Measurements from ENCODE around the gene USP34.

DNA sequence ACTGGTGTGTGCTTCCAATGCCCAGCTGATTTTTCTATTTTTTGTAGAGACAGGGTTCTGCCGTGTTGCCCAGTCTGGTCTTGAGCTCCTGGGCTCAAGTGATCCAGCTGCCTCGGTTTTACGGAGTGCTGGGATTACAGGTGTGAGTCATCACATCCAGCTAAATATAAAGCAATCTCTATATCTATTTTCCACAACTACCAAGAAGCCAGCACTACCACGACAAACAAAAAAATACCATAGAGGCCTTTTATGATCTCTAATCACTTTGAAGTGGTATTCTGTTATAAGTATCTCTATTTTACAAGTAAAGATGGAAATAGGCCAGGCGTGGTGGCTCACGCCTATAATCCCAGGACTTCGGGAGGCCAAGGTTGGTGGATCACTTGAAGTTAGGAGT is 274.2 kb downstream of the USP34 start:
- TF ChIP-seq, protein P1, sequence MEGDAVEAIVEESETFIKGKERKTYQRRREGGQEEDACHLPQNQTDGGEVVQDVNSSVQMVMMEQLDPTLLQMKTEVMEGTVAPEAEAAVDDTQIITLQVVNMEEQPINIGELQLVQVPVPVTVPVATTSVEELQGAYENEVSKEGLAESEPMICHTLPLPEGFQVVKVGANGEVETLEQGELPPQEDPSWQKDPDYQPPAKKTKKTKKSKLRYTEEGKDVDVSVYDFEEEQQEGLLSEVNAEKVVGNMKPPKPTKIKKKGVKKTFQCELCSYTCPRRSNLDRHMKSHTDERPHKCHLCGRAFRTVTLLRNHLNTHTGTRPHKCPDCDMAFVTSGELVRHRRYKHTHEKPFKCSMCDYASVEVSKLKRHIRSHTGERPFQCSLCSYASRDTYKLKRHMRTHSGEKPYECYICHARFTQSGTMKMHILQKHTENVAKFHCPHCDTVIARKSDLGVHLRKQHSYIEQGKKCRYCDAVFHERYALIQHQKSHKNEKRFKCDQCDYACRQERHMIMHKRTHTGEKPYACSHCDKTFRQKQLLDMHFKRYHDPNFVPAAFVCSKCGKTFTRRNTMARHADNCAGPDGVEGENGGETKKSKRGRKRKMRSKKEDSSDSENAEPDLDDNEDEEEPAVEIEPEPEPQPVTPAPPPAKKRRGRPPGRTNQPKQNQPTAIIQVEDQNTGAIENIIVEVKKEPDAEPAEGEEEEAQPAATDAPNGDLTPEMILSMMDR (IDR thresholded peaks at IDR 0.05; ENCODE audit: insufficient read depth, low read length) = no peak
- TF ChIP-seq, protein P2, sequence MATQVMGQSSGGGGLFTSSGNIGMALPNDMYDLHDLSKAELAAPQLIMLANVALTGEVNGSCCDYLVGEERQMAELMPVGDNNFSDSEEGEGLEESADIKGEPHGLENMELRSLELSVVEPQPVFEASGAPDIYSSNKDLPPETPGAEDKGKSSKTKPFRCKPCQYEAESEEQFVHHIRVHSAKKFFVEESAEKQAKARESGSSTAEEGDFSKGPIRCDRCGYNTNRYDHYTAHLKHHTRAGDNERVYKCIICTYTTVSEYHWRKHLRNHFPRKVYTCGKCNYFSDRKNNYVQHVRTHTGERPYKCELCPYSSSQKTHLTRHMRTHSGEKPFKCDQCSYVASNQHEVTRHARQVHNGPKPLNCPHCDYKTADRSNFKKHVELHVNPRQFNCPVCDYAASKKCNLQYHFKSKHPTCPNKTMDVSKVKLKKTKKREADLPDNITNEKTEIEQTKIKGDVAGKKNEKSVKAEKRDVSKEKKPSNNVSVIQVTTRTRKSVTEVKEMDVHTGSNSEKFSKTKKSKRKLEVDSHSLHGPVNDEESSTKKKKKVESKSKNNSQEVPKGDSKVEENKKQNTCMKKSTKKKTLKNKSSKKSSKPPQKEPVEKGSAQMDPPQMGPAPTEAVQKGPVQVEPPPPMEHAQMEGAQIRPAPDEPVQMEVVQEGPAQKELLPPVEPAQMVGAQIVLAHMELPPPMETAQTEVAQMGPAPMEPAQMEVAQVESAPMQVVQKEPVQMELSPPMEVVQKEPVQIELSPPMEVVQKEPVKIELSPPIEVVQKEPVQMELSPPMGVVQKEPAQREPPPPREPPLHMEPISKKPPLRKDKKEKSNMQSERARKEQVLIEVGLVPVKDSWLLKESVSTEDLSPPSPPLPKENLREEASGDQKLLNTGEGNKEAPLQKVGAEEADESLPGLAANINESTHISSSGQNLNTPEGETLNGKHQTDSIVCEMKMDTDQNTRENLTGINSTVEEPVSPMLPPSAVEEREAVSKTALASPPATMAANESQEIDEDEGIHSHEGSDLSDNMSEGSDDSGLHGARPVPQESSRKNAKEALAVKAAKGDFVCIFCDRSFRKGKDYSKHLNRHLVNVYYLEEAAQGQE (IDR thresholded peaks at IDR 0.05; ENCODE audit: insufficient replicate concordance, low read depth) = no peak
- no peak for TF ChIP-seq POLR2AphosphoS5 (IDR thresholded peaks at IDR 0.05; ENCODE audit: low read depth)
